Measurements from ENCODE around the gene COPRS. TPM values are rescaled to one million over a fixed set of nuclear protein-coding genes. Genes with fewer than 3 reads are reported as not detected.

The COPRS gene
- 76.4 and 88.8 TPM in 2 replicates for polyA plus RNA-seq (2012; rRNA removed)
- 97.2 and 102 TPM in 2 replicates for polyA plus RNA-seq (2012; cell fraction: cytosol; rRNA removed)
- 35.3 and 46.1 TPM in 2 replicates for polyA plus RNA-seq (2012; cell fraction: nucleus; rRNA removed)

- DNase-seq = peak; percentile 99
- peaks cover 12 to 40% of the 10 kb centered on the region in 2 experiments for H3K36me3 ChIP-seq (replicated peaks in 1 of 2; ENCODE audit: control insufficient read depth in 1 of 2, insufficient read depth in 2 of 2, low read length in 1 of 2)
- no peaks in the 10 kb centered on the region for H3K9me3 ChIP-seq
- H2AFZ ChIP-seq (ENCODE audit: low read depth) = peak within 1 kb of the TSS; percentile 65; the same call in 1 of the 2 replicates
- peak within 1 kb of the TSS; percentile 38 to 48; a peak in 2 of 4 replicates for H3K27ac ChIP-seq (ENCODE audit: low read depth in 2 of 2, low read length in 1 of 2)
- H3K79me2 ChIP-seq (ENCODE audit: insufficient read depth) = peaks cover 43% of the 10 kb centered on the region
- peak within 1 kb of the TSS; percentile 60 for H3K9ac ChIP-seq
- H3K4me2 ChIP-seq = peak within 1 kb of the TSS; percentile 86
- ChIA-PET POLR2A (interaction anchor here (0.6 kb wide), 2 partner anchors 95 to 497 kb away, joined by 3 to 4 read pairs; no protein-coding TSS in a partner anchor), CTCF (interaction anchor here (0.7 to 1.9 kb wide), 4 partner anchors 12 to 465 kb away, joined by 3 to 13 read pairs (median 4); no protein-coding TSS in a partner anchor)
- WGBS (ENCODE audit: low lambda C conversion rate) = 2% methylated on average over 28 of the region's 100 CpGs
- peak within 1 kb of the TSS; percentile 59 to 76 for H3K4me3 ChIP-seq (ENCODE audit: low read depth in 2 of 2, low read length in 1 of 2)
- H3K4me1 ChIP-seq (ENCODE audit: control insufficient read depth in 1 of 2, insufficient read depth in 2 of 2, low read depth in 1 of 2, low read length in 1 of 2) = peaks cover 0 to 13% of the 10 kb centered on the region in 2 experiments; a peak in 2 of 4 replicates
- peaks cover 25% of the 10 kb centered on the region for H3F3A ChIP-seq (replicated peaks; ENCODE audit: insufficient read depth)
- peaks cover 9% of the 10 kb centered on the region; the same call in 1 of the 2 replicates for H4K20me1 ChIP-seq (ENCODE audit: insufficient read depth)
- H3K9me2 ChIP-seq = no peaks in the 10 kb centered on the region
- H3K27me3 ChIP-seq (ENCODE audit: insufficient read depth) = no peaks in the 10 kb centered on the region
- TF ChIP-seq POLR2AphosphoS5 (IDR thresholded peaks at IDR 0.05; ENCODE audit: low read depth, low read length) (peak; percentile 19; the same call in 1 of the 2 replicates), SIN3A (IDR thresholded peaks at IDR 0.05; ENCODE audit: borderline replicate concordance, low read depth, low read length) (peak; percentile 92; the same call in 1 of the 2 replicates), GATA2 (CRISPR knock-in tag; IDR thresholded peaks at IDR 0.05) (no peak), FOXM1 (IDR thresholded peaks at IDR 0.05; ENCODE audit: low read depth) (no peak), USF1 (IDR thresholded peaks at IDR 0.05; ENCODE audit: borderline replicate concordance, low read depth) (peak; percentile 91), MAX (IDR thresholded peaks at IDR 0.05; ENCODE audit: low read depth) (peak; percentile 74; the same call in 1 of the 2 replicates), RXRA (IDR thresholded peaks at IDR 0.05; ENCODE audit: borderline replicate concordance, low read depth) (no peak), EP300 (IDR thresholded peaks at IDR 0.05; ENCODE audit: borderline replicate concordance in 1 of 2, low read depth in 1 of 2, low read length in 1 of 2) (no peak), JUND (IDR thresholded peaks at IDR 0.05) (no peak), NFIC (IDR thresholded peaks at IDR 0.05; ENCODE audit: borderline replicate concordance) (0 out of 2 replicates have a peak, but pooled peaks have one; percentile 7), ZBTB33 (IDR thresholded peaks at IDR 0.05; ENCODE audit: borderline replicate concordance, low read depth) (no peak), RAD21 (IDR thresholded peaks at IDR 0.05; ENCODE audit: low read length) (peak; percentile 23; the same call in 1 of the 2 replicates), MEF2A (IDR thresholded peaks at IDR 0.05; ENCODE audit: borderline replicate concordance, low read depth) (no peak), CTCF (IDR thresholded peaks at IDR 0.05) (peak; percentile 25), PBX3 (IDR thresholded peaks at IDR 0.05) (peak; percentile 60), RFX5 (IDR thresholded peaks at IDR 0.05; ENCODE audit: low read length) (no peak), EZH2phosphoT487 (IDR thresholded peaks at IDR 0.05; ENCODE audit: borderline replicate concordance, low read depth) (no peak), TEAD4 (IDR thresholded peaks at IDR 0.05; ENCODE audit: borderline replicate concordance, insufficient read depth) (no peak), ELF1 (IDR thresholded peaks at IDR 0.05) (no peak), TAF1 (IDR thresholded peaks at IDR 0.05; ENCODE audit: borderline replicate concordance, low read depth, low read length) (no peak), MXI1 (IDR thresholded peaks at IDR 0.05; ENCODE audit: low read depth, low read length) (peak; percentile 81), TCF12 (IDR thresholded peaks at IDR 0.05) (no peak), USF2 (IDR thresholded peaks at IDR 0.05; ENCODE audit: borderline replicate concordance, low read depth, low read length) (no peak; the same call in 1 of the 2 replicates)
Measured at GRCh38 chr17:31858642-31859486, at the start of gene COPRS. COPRS (minus strand) TSS chr17:31859244; CDS start chr17:31859199, 45 bp downstream.
